Fibroblast of gingiva (primary cell): ENCODE measurements around the gene PKNOX1.
"Not testable (repeated sequence)": the region's sequence is repeated elsewhere in the genome, so short reads cannot be mapped to it uniquely, and the experiment has no call there.

ENCODE experiments used
- DNase-seq: peaks from one replicate; pipeline ENCODE4 v3.0.0-alpha.2; 2011; ENCODE audit warnings: low read depth

PKNOX1 gene

GRCh38 chr21:43020771-43021170 is 46.4 kb downstream of the PKNOX1 start:
- no peak for DNase-seq

GRCh38 chr21:43021191-43021590 is 46.8 kb downstream of the PKNOX1 start:
- no peak for DNase-seq

DNA sequence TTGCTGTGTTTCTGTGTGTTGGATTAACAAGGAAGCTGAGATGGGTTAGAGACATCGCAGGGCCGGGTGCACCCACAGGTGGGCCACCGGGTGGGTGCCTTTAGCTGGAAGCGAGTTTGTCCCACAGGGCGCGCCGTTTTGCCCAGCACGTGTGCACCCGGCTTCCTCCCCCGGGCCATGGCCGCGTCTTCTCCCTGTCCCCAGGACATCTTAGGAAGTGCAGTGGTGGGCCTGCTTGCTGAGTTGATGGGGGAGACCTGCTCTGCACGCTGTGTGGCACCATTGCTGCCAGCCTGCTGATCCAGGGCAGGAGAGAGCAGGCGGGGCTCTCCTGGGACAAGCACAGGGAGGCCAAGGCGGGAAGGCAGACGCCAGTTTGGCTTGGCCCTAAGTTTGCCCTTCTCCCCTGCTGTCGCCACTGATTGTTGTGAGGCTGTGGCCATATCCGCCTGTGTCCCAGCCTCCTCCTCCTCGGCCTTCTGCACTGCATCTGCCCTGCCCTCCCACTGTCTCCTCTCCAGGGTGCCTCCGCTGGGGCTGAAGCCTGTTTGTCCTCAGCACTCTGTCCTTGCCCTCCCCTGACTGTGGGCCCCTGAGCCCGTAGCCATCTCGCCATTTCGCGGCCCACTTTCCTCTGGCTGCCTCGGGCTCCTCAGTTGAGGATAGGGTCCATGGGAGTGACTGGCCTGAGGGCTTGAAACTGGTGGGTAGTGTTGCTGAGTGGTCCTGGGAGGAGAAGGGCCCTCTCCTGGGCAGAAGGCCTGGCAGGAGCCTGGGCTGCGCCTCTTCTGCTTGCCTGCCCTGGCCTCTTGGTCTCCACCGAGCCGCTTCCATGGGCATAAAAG is 47.6 kb downstream of the PKNOX1 start:
- DNase-seq = no peak

- no peak for DNase-seq
Measured at GRCh38 chr21:43023175-43023574, 48.8 kb downstream of the PKNOX1 start.

DNA sequence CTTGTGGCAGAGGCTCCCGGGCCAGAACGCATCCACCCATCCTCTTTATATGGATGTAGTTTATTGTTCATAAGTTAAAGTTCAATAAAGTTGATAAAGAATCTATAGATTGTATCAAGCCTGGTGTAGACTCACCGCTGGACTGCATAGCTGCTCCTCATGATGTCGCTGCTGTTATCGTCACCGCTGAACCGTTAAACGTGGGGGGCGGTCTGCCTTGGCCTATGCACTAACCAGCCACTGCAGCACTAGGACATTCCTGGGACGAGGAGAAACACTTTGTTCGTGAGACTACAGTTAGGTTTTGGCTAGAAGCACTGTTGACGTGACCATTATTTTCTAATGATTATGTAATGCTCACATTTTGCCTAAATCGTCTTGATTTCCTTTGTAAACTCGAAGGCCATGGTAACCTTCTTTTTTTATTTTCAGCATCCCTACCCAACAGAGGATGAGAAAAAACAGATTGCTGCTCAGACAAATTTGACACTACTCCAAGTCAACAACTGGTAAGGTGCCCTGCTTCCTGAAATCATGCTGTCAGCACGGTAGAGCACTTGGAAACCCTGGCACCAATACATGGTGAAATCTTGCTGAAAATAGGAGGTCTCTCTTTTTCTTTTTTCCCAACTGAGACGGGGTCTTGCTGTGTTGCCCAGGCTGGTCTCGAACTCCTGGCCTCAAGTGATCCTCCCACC is 50.2 kb downstream of the PKNOX1 start:
- DNase-seq = no peak

- peak; percentile 21 for DNase-seq
Measured at GRCh38 chr21:43025636-43026180, 51.3 kb downstream of the PKNOX1 start.

GRCh38 chr21:43027846-43028731 is 53.7 kb downstream of the PKNOX1 start:
- no peak for DNase-seq

DNA sequence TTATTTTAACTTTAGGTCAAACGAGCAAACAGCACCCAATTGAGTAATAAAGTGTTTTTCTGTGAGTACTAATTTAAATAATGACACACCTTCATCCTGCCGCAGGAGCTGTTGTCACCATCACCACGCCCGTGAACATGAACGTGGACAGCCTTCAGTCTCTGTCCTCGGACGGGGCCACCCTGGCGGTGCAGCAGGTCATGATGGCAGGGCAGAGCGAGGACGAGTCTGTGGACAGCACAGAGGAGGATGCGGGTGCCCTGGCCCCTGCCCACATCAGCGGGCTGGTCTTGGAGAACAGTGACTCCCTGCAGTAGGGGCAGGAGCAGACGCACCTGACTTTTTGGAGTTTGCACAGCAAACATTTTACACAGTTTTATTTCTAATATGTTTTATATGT is 55.4 kb downstream of the PKNOX1 start:
- no peak for DNase-seq

GRCh38 chr21:43031121-43031619 is 56.8 kb downstream of the PKNOX1 start:
- no peak for DNase-seq

GRCh38 chr21:43034101-43034500 is 59.7 kb downstream of the PKNOX1 start:
- no peak for DNase-seq

- no peak for DNase-seq
Measured at GRCh38 chr21:43034826-43035225, 60.5 kb downstream of the PKNOX1 start.

GRCh38 chr21:43036889-43037288 is 62.5 kb downstream of the PKNOX1 start:
- DNase-seq = not testable (repeated sequence)

GRCh38 chr21:43037918-43038658 is 63.7 kb downstream of the PKNOX1 start:
- not testable (repeated sequence) for DNase-seq

DNA sequence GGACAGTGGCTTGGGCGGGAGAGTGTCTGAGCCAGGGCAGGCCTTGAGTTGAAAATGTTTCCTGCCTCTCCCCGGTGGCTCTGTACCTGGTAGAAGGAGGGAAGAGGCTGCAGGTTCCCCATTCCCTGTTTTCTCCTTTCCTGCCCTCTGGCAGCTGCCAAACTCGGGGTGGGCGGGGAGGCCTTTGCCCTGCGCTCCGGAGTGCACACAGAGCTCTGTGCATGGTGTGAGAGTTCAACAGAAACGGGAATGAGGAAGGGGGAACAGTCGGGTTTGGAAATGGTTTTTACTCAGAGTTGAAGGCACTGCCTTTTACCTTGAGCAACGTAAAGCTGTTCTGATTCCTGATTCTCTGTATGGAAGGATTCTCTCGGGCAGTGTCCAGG is 64.3 kb downstream of the PKNOX1 start:
- DNase-seq = not testable (repeated sequence)

DNA sequence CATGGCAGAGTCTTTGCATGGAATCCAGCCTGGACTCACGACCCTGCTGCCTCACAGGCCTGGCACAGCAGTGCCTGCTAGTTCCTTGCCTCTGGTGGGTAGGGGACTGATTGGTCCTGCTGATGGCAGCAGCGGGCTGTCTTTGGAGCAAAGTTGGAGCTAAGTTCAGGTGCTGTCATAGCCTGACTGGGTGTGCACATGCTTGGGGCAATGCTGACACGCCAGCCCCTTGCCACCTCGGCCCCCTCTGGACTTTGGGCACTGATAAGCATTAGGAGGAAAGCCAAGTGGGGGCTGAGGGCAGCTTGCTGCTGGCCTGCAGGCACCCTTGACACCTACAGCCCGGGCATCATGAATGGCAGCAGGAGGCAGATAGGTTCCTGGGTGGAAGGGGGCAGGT is 67.8 kb downstream of the PKNOX1 start:
- DNase-seq = not testable (repeated sequence)

- not testable (repeated sequence) for DNase-seq
Measured at GRCh38 chr21:43043291-43043690, 68.9 kb downstream of the PKNOX1 start.

- DNase-seq = not testable (repeated sequence)
Measured at GRCh38 chr21:43044547-43044946, 70.2 kb downstream of the PKNOX1 start.

DNA sequence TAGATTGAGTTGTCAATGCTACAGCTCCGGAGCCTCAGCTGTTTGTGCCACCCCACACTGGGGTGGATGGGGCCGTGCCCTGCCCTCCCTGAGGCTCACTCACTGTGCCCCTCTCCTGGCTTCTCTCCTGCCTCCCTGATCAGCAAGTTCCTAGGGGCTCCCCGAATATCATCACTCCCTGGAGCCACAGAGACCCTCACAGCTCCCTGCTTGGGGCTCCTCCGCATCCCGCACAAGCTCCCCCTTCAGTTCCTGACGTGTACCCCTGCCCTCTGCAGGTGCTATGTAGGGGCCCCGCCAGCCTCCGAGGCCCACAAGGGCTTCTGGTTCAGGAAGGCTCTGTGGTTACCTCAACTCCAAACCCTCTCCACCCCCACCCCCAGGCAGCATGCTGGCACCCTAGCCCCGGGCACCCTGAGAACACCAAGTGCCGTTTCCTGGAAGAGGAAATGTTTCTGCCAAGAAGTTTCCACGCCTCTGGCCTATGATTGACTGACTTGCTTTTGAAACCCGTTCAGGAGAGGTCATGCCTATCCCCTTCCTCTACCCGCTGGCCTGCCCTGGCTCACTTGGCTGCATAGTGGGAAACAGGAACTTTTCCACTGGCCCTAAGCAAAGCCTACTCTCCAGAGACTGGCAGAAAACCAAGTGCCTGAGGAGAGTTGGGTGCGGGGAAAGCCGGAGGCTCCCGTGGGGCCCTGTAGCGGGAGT is 71.0 kb downstream of the PKNOX1 start:
- not testable (repeated sequence) for DNase-seq

DNA sequence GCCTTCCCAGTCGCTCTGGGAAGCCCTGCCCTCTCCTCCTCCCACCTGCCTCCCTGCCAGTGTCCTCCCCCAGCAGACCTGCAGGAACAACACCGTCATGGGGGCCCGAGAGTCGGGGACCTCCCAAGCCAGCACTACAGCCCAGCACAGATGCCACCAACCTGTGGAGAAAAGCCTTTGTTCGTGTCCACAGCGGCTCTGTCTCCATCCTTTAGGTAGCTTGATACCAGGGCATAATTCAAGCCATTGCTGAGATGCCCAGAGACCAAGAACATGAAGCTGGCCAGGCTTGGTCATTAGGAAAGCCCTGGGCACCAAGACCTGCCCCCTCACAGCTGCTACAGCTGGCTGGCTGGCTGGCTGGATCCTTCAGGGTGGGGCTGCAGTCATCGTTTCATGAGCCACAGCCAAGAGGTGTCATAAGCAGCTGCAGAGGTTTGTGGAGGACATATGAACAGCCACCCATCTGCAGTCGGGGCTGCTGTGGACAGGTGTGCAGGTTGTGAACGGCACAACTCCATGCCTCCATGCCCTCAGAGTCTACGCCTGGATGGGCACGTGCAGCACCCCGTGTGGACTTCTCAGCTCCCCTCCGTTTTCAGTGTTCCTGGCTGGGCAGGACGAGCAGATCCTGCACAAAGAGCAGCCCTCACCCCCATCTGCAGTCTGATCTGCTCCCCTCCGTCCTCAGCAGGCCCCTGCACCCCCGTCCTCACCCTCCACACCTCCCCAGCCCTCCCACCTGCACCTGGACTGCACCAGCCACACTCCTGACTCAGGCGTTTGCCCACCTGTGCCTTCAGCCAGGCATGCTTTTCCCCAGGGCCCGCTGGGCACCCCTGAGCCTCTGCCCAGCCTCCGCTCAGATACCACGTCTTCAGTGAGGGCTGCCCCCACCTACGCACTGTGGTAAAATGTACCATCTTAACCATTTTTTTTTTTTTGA is 71.8 kb downstream of the PKNOX1 start:
- not testable (repeated sequence) for DNase-seq
